ENCODE results near the gene BPIFA1.

BPIFA1 gene

DNA sequence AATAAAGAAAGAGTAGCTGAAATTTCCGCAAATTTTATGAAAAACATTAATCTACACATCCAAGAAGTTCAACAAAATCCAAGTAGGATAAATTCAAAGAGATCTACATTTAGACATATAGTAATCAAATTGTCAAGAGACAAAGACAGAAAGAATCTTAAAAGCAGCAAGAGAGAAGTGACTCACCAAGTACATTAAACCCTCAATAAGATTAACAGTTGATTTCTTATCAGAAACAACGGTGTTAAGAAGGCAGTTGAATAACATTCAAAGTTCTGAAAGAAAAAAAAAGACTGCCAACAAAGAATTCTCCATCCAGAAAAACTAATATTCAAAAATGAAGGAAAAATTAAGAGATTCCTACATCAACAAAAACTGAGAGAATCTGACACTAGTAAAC is 19.2 kb downstream of the BPIFA1 start:
- no peak overlapping the region for H3K4me2 ChIP-seq (ENCODE audit: insufficient read depth, low read length)
- no peaks in the 10 kb centered on the region for H3K4me1 ChIP-seq (ENCODE audit: insufficient read depth, low read length)
- no peak for ATAC-seq (ENCODE audit: insufficient read depth, low read depth)
- H3K79me2 ChIP-seq (ENCODE audit: insufficient read depth, low read length) = no peaks in the 10 kb centered on the region
- no peak overlapping the region for H2AFZ ChIP-seq (ENCODE audit: low read depth, low read length)
- no peaks in the 10 kb centered on the region for H3K36me3 ChIP-seq (ENCODE audit: insufficient read depth, low read length)
- H3K27me3 ChIP-seq (ENCODE audit: insufficient read depth, low read length, poor library complexity) = peaks cover 7% of the 10 kb centered on the region
- H3K4me3 ChIP-seq (ENCODE audit: low read depth in 1 of 2, low read length in 2 of 2) = no peak overlapping the region
- no peaks in the 10 kb centered on the region for H3K9me3 ChIP-seq (ENCODE audit: insufficient read depth, low read length, severe bottlenecking)
- no peak overlapping the region for H3K9ac ChIP-seq (ENCODE audit: low read depth, low read length)
- no peak for TF ChIP-seq EZH2 (IDR thresholded peaks at IDR 0.05; ENCODE audit: borderline replicate concordance, low read depth, low read length, severe bottlenecking)
- TF ChIP-seq, protein P1, sequence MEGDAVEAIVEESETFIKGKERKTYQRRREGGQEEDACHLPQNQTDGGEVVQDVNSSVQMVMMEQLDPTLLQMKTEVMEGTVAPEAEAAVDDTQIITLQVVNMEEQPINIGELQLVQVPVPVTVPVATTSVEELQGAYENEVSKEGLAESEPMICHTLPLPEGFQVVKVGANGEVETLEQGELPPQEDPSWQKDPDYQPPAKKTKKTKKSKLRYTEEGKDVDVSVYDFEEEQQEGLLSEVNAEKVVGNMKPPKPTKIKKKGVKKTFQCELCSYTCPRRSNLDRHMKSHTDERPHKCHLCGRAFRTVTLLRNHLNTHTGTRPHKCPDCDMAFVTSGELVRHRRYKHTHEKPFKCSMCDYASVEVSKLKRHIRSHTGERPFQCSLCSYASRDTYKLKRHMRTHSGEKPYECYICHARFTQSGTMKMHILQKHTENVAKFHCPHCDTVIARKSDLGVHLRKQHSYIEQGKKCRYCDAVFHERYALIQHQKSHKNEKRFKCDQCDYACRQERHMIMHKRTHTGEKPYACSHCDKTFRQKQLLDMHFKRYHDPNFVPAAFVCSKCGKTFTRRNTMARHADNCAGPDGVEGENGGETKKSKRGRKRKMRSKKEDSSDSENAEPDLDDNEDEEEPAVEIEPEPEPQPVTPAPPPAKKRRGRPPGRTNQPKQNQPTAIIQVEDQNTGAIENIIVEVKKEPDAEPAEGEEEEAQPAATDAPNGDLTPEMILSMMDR (IDR thresholded peaks at IDR 0.05; ENCODE audit: borderline replicate concordance, extremely low read depth, low read length, poor library complexity, severe bottlenecking) = no peak
- no peaks in the 10 kb centered on the region for H4K20me1 ChIP-seq (ENCODE audit: insufficient read depth, low read length)
- H3K27ac ChIP-seq (ENCODE audit: low read length) = no peak overlapping the region
- DNase-seq = no peak

DNA sequence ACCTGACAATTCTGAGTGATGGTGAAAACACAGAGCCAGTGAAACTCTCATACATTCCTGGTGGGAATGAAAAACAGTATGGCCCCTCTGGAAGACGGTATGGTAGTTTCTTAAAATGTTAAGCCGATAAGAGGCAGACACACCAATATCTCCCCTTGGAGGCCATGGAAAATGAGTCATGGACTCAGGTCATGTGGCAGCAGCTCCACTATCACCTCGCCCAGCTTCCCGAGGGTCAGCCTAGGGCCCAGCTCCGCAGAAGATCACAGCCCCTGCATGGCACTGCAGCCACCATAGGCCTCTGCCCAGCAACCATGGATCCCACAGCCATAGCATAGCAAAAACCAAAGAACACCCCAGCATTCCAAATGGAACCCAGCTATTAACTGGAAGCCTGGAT is 21.4 kb downstream of the BPIFA1 start:
- H3K4me3 ChIP-seq (ENCODE audit: low read depth in 1 of 2, low read length in 2 of 2) = no peak overlapping the region
- no peaks in the 10 kb centered on the region for H4K20me1 ChIP-seq (ENCODE audit: insufficient read depth, low read length)
- H3K36me3 ChIP-seq (ENCODE audit: insufficient read depth, low read length) = no peaks in the 10 kb centered on the region
- no peak overlapping the region for H3K4me2 ChIP-seq (ENCODE audit: insufficient read depth, low read length)
- no peaks in the 10 kb centered on the region for H3K4me1 ChIP-seq (ENCODE audit: insufficient read depth, low read length)
- H3K27ac ChIP-seq (ENCODE audit: low read length) = no peak overlapping the region
- ATAC-seq (ENCODE audit: insufficient read depth, low read depth) (no peak), DNase-seq (no peak)
- TF ChIP-seq, protein P1 (IDR thresholded peaks at IDR 0.05; ENCODE audit: borderline replicate concordance, extremely low read depth, low read length, poor library complexity, severe bottlenecking) = no peak
- no peak for TF ChIP-seq EZH2 (IDR thresholded peaks at IDR 0.05; ENCODE audit: borderline replicate concordance, low read depth, low read length, severe bottlenecking)
- H3K9me3 ChIP-seq (ENCODE audit: insufficient read depth, low read length, severe bottlenecking) = no peaks in the 10 kb centered on the region
- peaks cover 21% of the 10 kb centered on the region for H3K27me3 ChIP-seq (ENCODE audit: insufficient read depth, low read length, poor library complexity)
- H3K79me2 ChIP-seq (ENCODE audit: insufficient read depth, low read length) = no peaks in the 10 kb centered on the region
- no peak overlapping the region for H3K9ac ChIP-seq (ENCODE audit: low read depth, low read length)
- H2AFZ ChIP-seq (ENCODE audit: low read depth, low read length) = no peak overlapping the region

DNA sequence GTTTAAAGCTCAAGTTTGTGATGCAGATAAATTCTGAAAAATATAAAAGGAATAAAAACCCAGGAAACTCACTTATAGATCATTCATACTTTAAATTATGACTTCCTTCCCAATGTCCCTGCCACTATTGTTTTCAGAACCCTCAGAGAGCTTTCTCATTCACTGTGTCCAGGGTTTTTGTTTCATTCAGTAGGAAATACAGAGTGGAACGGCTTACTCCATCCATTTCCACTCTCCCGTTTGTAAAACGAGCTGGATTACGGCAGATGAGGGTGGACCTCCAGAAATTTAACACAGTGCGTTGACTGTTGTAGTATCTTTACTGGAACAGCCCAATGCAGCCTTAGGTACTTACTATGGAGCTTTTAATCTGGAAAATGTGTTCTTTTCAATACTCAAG is 23.6 kb downstream of the BPIFA1 start:
- no peak for DNase-seq
- H4K20me1 ChIP-seq (ENCODE audit: insufficient read depth, low read length) = no peaks in the 10 kb centered on the region; the same call in 1 of the 2 replicates

More for the DNA sequence above, 23.6 kb downstream of the BPIFA1 start:
- no peak for ATAC-seq (ENCODE audit: insufficient read depth, low read depth)
- H2AFZ ChIP-seq (ENCODE audit: low read depth, low read length) = no peak overlapping the region
- peaks cover 31% of the 10 kb centered on the region for H3K27me3 ChIP-seq (ENCODE audit: insufficient read depth, low read length, poor library complexity)
- H3K79me2 ChIP-seq (ENCODE audit: insufficient read depth, low read length) = no peaks in the 10 kb centered on the region
- H3K9me3 ChIP-seq (ENCODE audit: insufficient read depth, low read length, severe bottlenecking) = no peaks in the 10 kb centered on the region
- TF ChIP-seq, protein P1 (IDR thresholded peaks at IDR 0.05; ENCODE audit: borderline replicate concordance, extremely low read depth, low read length, poor library complexity, severe bottlenecking) = no peak
- TF ChIP-seq EZH2 (IDR thresholded peaks at IDR 0.05; ENCODE audit: borderline replicate concordance, low read depth, low read length, severe bottlenecking) = no peak
- H3K27ac ChIP-seq (ENCODE audit: low read length) = no peak overlapping the region
- no peaks in the 10 kb centered on the region for H3K4me1 ChIP-seq (ENCODE audit: insufficient read depth, low read length)
- no peak overlapping the region for H3K4me3 ChIP-seq (ENCODE audit: low read depth in 1 of 2, low read length in 2 of 2)
- H3K4me2 ChIP-seq (ENCODE audit: insufficient read depth, low read length) = no peak overlapping the region
- no peak overlapping the region for H3K9ac ChIP-seq (ENCODE audit: low read depth, low read length)
- no peaks in the 10 kb centered on the region for H3K36me3 ChIP-seq (ENCODE audit: insufficient read depth, low read length)

Data from DND-41 (cell line).